ENCODE data around the gene GNAO1.

The GNAO1 gene

GRCh38 chr16:56262551-56263245, 71.4 kb downstream of the GNAO1 start:
- Histone ChIP-seq H3K27me3 (no peaks in the 10 kb centered on the region), H3K36me3 (no peaks in the 10 kb centered on the region), H3K4me1 (peaks cover 0 to 52% (median 18%) of the 10 kb centered on the region in 4 donors), H3K9me3 (no peaks in the 10 kb centered on the region), H3K4me3 (no peak overlapping the region), H3K27ac (peak overlapping the region in 1 of 2 donors; percentile 66)
- no peak for TF ChIP-seq CTCF (IDR thresholded peaks at IDR 0.05)
- peak in 1 of 2 donors; percentile 48 for DNase-seq
- intact Hi-C loops (cut with DNase I; ENCODE audit: low total_unique reads), result no loop called here

- no peaks in the 10 kb centered on the region for H3K36me3 ChIP-seq
- DNase-seq, result peak in 1 of 2 donors; percentile 74
- intact Hi-C loops (cut with DNase I; ENCODE audit: low total_unique reads), result no loop called here
Measured at GRCh38 chr16:56263711-56264608, 72.7 kb downstream of the GNAO1 start.

GRCh38 chr16:56264609-56264972, 73.3 kb downstream of the GNAO1 start:
- no peak for DNase-seq
- Histone ChIP-seq H3K36me3 (no peaks in the 10 kb centered on the region), H3K4me1 (peaks cover 0 to 48% (median 12%) of the 10 kb centered on the region in 4 donors), H3K27ac (peak overlapping the region; percentile 57 to 66), H3K4me3 (no peak overlapping the region), H3K9me3 (no peaks in the 10 kb centered on the region), H3K27me3 (no peaks in the 10 kb centered on the region)
- TF ChIP-seq CTCF (IDR thresholded peaks at IDR 0.05), result no peak
- intact Hi-C loops (cut with DNase I; ENCODE audit: low total_unique reads), result no loop called here

More at GRCh38 chr16:56263711-56264608, 72.7 kb downstream of the GNAO1 start:
- no peak overlapping the region for H3K4me3 ChIP-seq
- peak overlapping the region; percentile 57 to 66 for H3K27ac ChIP-seq
- peaks cover 0 to 44% (median 12%) of the 10 kb centered on the region in 4 donors for H3K4me1 ChIP-seq
- no peaks in the 10 kb centered on the region for H3K9me3 ChIP-seq
- TF ChIP-seq CTCF (IDR thresholded peaks at IDR 0.05), result no peak
- no peaks in the 10 kb centered on the region for H3K27me3 ChIP-seq

GRCh38 chr16:56265184-56265583, 73.9 kb downstream of the GNAO1 start:
- Histone ChIP-seq H3K4me1 (peaks cover 0 to 51% (median 17%) of the 10 kb centered on the region in 4 donors), H3K27ac (peak overlapping the region; percentile 30 to 66)
- intact Hi-C loops (cut with DNase I; ENCODE audit: low total_unique reads), result no loop called here

GRCh38 chr16:56265746-56266145, 74.5 kb downstream of the GNAO1 start:
- Histone ChIP-seq H3K9me3 (no peaks in the 10 kb centered on the region), H3K27ac (peak overlapping the region in 1 of 2 donors; percentile 66), H3K27me3 (no peaks in the 10 kb centered on the region), H3K4me1 (peaks cover 0 to 51% (median 15%) of the 10 kb centered on the region in 4 donors), H3K36me3 (no peaks in the 10 kb centered on the region), H3K4me3 (no peak overlapping the region)
- peak in 1 of 2 donors; percentile 5 for DNase-seq
- intact Hi-C loops (cut with DNase I; ENCODE audit: low total_unique reads), result no loop called here
- no peak for TF ChIP-seq CTCF (IDR thresholded peaks at IDR 0.05)

More at GRCh38 chr16:56265184-56265583, 73.9 kb downstream of the GNAO1 start:
- DNase-seq, result peak in 1 of 2 donors; percentile 38
- no peaks in the 10 kb centered on the region for H3K9me3 ChIP-seq
- no peak for TF ChIP-seq CTCF (IDR thresholded peaks at IDR 0.05)
- no peaks in the 10 kb centered on the region for H3K36me3 ChIP-seq
- H3K27me3 ChIP-seq, result no peaks in the 10 kb centered on the region
- no peak overlapping the region for H3K4me3 ChIP-seq
